ENCODE results near the gene NME5. TPM values are rescaled to one million over a fixed set of nuclear protein-coding genes. Genes with fewer than 3 reads are reported as not detected.

NME5 gene
- not detected in 5 replicates for total RNA-seq (2022; extraction: Qiagen RNA extraction)

GRCh38 chr5:138138949-138139780, at the start of gene NME5:
NME5 (minus strand) TSS chr5:138139428; CDS start chr5:138138780, 648 bp downstream.

GRCh38 chr5:138178516-138179276, 39.5 kb upstream of the NME5 start, which contains the start of the genes BRD8 and KIF20A:
BRD8 (minus strand) TSS chr5:138178630; CDS start chr5:138178614, 16 bp downstream.
KIF20A (plus strand) TSS chr5:138179112; CDS start chr5:138179681, 569 bp downstream.

GRCh38 chr5:138083702-138084101, 55.5 kb downstream of the NME5 start, which contains the start of gene WNT8A:
WNT8A (plus strand) TSS chr5:138084033; CDS start chr5:138084128, 95 bp downstream.

Other genes with a start within 250 kb of the NME5 start
- not detected in 5 replicates for gene PKD2L2, start 250.0 kb downstream of the NME5 start, total RNA-seq (2022; extraction: Qiagen RNA extraction)
- gene FAM13B, start 106.3 kb downstream of the NME5 start, total RNA-seq (2022; extraction: Qiagen RNA extraction): 11.7 to 19.2 TPM (median 12.9 TPM) in 5 replicates
- gene WNT8A, start 55.4 kb downstream of the NME5 start, total RNA-seq (2022; extraction: Qiagen RNA extraction): not detected in 5 replicates
- 48.1 to 55.2 TPM (median 53.4 TPM) in 5 replicates for gene BRD8, start 39.2 kb upstream of the NME5 start, total RNA-seq (2022; extraction: Qiagen RNA extraction)
- gene KIF20A, start 39.7 kb upstream of the NME5 start, total RNA-seq (2022; extraction: Qiagen RNA extraction): 40.0 to 48.7 TPM (median 46.6 TPM) in 5 replicates
- 23.7 to 38.0 TPM (median 29.0 TPM) in 5 replicates for gene CDC23, start 73.9 kb upstream of the NME5 start, total RNA-seq (2022; extraction: Qiagen RNA extraction)
- 0.08 to 0.14 TPM (median 0.12 TPM) in 4 of 5 replicates, not detected in the other for gene GFRA3, start 135.2 kb upstream of the NME5 start, total RNA-seq (2022; extraction: Qiagen RNA extraction)
- gene CDC25C, start 192.4 kb upstream of the NME5 start, total RNA-seq (2022; extraction: Qiagen RNA extraction): 10.1 to 12.7 TPM (median 11.5 TPM) in 5 replicates
- 17.9 to 23.4 TPM (median 21.3 TPM) in 5 replicates for gene FAM53C, start 198.8 kb upstream of the NME5 start, total RNA-seq (2022; extraction: Qiagen RNA extraction)
- gene KDM3B, start 213.3 kb upstream of the NME5 start, total RNA-seq (2022; extraction: Qiagen RNA extraction): 35.8 to 50.7 TPM (median 41.6 TPM) in 5 replicates